T-cell (primary cell): ENCODE measurements around the gene GPR78. TPM values are rescaled to one million over a fixed set of nuclear protein-coding genes. Genes with fewer than 3 reads are reported as not detected.

ENCODE experiments used
- ATAC-seq, 4 experiments: fragments of 200-7000 bp in 3 of 4; fragments of 150-1000 bp in 1 of 4; cut with Tn5 transposase; replicated peaks in 1 of 4; 1 replicate in 3 of 4; 2 replicates in 1 of 4; pipeline ENCODE4 v1.10.0; 2021; ENCODE audit warnings: moderate library complexity in 3 of 4, mild to moderate bottlenecking in 2 of 4, moderate number of reproducible peaks in 1 of 4
- CTCF ChIA-PET, 2 donors: fragments of 300-600 bp; sonication (Branson Sonifier 250); formaldehyde crosslinking; loops; one replicate each; lab custom pipeline; 2022; ENCODE audit warnings: antibody characterized with exemption in 2 of 2; lab: Charles Lee
- POLR2A ChIA-PET, 2 donors: fragments of 300-600 bp; sonication (Branson Sonifier 250); formaldehyde crosslinking; loops; one replicate each; lab custom pipeline; 2022; ENCODE audit warnings: antibody characterized with exemption in 2 of 2; lab: Charles Lee
- DNase-seq, 35 experiments: peaks; one replicate each; pipeline versions ENCODE4 v3.0.0 to v3.0.0-alpha.2; 2013 to 2023
- H3K27ac ChIP-seq: one replicate; pipeline ENCODE4 v1.5.1; 2013; ENCODE audit warnings: low read length
- H3K27me3 ChIP-seq, 2 experiments: replicated peaks in 1 of 2; 1 replicate in 1 of 2; 2 replicates in 1 of 2; pipeline versions ENCODE4 v1.6.1 to v1.7.0; 2013; ENCODE audit warnings: low read length in 1 of 2, mixed read lengths in 1 of 2; ENCODE audit not compliant: control insufficient read depth in 2 of 2, insufficient read depth in 2 of 2; ENCODE audit errors: extremely low read depth in 1 of 2
- H3K36me3 ChIP-seq, 2 donors: 1 replicate in 1 of 2; 2 replicates in 1 of 2; pipeline versions ENCODE4 v1.6.1 to v1.7.0; 2013; ENCODE audit warnings: low read length in 1 of 2; ENCODE audit not compliant: control insufficient read depth in 2 of 2, insufficient read depth in 1 of 2; ENCODE audit errors: extremely low read depth in 1 of 2
- H3K4me1 ChIP-seq, 2 experiments: 1 replicate in 1 of 2; 2 replicates in 1 of 2; pipeline versions ENCODE4 v1.6.1 to v1.7.0; 2013; ENCODE audit warnings: low read length in 2 of 2, mixed read lengths in 1 of 2; ENCODE audit not compliant: insufficient read depth in 2 of 2, control insufficient read depth in 1 of 2; ENCODE audit errors: extremely low read depth in 1 of 2
- H3K4me3 ChIP-seq, 2 donors: 1 replicate in 1 of 2; 2 replicates in 1 of 2; pipeline versions ENCODE4 v1.5.1 to v1.7.0; 2013; ENCODE audit warnings: mild to moderate bottlenecking in 2 of 2, low read length in 1 of 2, moderate library complexity in 1 of 2; ENCODE audit not compliant: control insufficient read depth in 1 of 2; ENCODE audit errors: extremely low read depth in 1 of 2
- H3K9me3 ChIP-seq: 2 replicates; pipeline ENCODE4 v1.7.0; 2013
- H3K27ac Mint-ChIP-seq, 2 donors: one replicate each; pipeline ENCODE4 v1.8.0; 2020 to 2021; ENCODE audit warnings: mild to moderate bottlenecking in 2 of 2, mixed read lengths in 2 of 2
- H3K27me3 Mint-ChIP-seq, 2 donors: one replicate each; pipeline ENCODE4 v1.8.0; 2021 to 2022; ENCODE audit warnings: mixed read lengths in 2 of 2
- H3K36me3 Mint-ChIP-seq: one replicate; pipeline ENCODE4 v1.8.0; 2021; ENCODE audit warnings: mixed read lengths
- H3K4me1 Mint-ChIP-seq, 3 donors: one replicate each; pipeline ENCODE4 v1.8.0; 2020 to 2022; ENCODE audit warnings: mixed read lengths in 3 of 3, mild to moderate bottlenecking in 1 of 3
- H3K4me3 Mint-ChIP-seq, 3 donors: one replicate each; pipeline ENCODE4 v1.8.0; 2020 to 2022; ENCODE audit warnings: mild to moderate bottlenecking in 3 of 3, mixed read lengths in 3 of 3, moderate library complexity in 3 of 3
- H3K9me3 Mint-ChIP-seq, 3 donors: one replicate each; pipeline ENCODE4 v1.8.0; 2020 to 2022; ENCODE audit warnings: mixed read lengths in 3 of 3
- WGBS: methylation state at CpG from one replicate; pipeline ENCODE4 v1.1.5; 2013; ENCODE audit warnings: missing lambda C conversion rate; ENCODE audit not compliant: insufficient coverage; 5-methylcytosine and 5-hydroxymethylcytosine counted together
- total RNA-seq, 35 experiments: library from RNA in 6 of 35; stranded (reverse) in 6 of 35; fragments of 120-200 nt in 1 of 35; gene quantifications; one replicate each; pipeline versions ENCODE4 v1.2.1 to v1.2.4 and lab custom pipeline; 2013 to 2026

Gene GPR78
- total RNA-seq, 5 donors from 2014 or later (not counting 1 experiment from before 2014, with no cell fraction given), result not detected

GRCh38 chr4:8577972-8578371, 2.2 kb upstream of the GPR78 start:
- ChIA-PET POLR2A (no interaction called here), CTCF (interaction anchor here in 1 of 2 donors (0.7 kb wide), 1 partner anchor 981 kb away, joined by 3 read pairs; no protein-coding TSS in a partner anchor)
- WGBS, result 80% methylated on average over 2 of the region's 4 CpGs
- Histone ChIP-seq H3K27me3 (peaks cover 3 to 43% of the 10 kb centered on the region in 2 experiments), H3K9me3 (no peaks in the 10 kb centered on the region), H3K4me3 (no peak overlapping the region), H3K27ac (no peak overlapping the region), H3K4me1 (no peaks in the 10 kb centered on the region), H3K36me3 (no peaks in the 10 kb centered on the region)
- Mint-ChIP-seq H3K4me1 (no peaks in the 10 kb centered on the region), H3K9me3 (no peaks in the 10 kb centered on the region), H3K27ac (no peak overlapping the region), H3K36me3 (no peaks in the 10 kb centered on the region), H3K4me3 (no peak overlapping the region), H3K27me3 (peaks cover 25 to 32% of the 10 kb centered on the region in 2 donors)
- DNase-seq (no peak), ATAC-seq (no peak)

GRCh38 chr4:8578717-8579116, 1.5 kb upstream of the GPR78 start:
- no peak overlapping the region for H3K4me3 Mint-ChIP-seq
- H3K36me3 Mint-ChIP-seq, result no peaks in the 10 kb centered on the region
- H3K9me3 ChIP-seq, result no peaks in the 10 kb centered on the region
- no CpG with 5 or more reads among the region's 3 CpGs for WGBS
- DNase-seq (no peak), ATAC-seq (no peak)
- peaks cover 25 to 32% of the 10 kb centered on the region in 2 donors for H3K27me3 Mint-ChIP-seq
- H3K9me3 Mint-ChIP-seq, result no peaks in the 10 kb centered on the region
- no peak overlapping the region for H3K27ac Mint-ChIP-seq
- peaks cover 3 to 47% of the 10 kb centered on the region in 2 experiments for H3K27me3 ChIP-seq
- H3K4me3 ChIP-seq, result no peak overlapping the region
- no peaks in the 10 kb centered on the region for H3K36me3 ChIP-seq
- no peak overlapping the region for H3K27ac ChIP-seq
- H3K4me1 Mint-ChIP-seq, result no peaks in the 10 kb centered on the region
- CTCF ChIA-PET, result no interaction called here
- H3K4me1 ChIP-seq, result no peaks in the 10 kb centered on the region
- POLR2A ChIA-PET, result no interaction called here

- POLR2A ChIA-PET, result no interaction called here
- H3K27ac Mint-ChIP-seq, result no peak overlapping the region
Observed at GRCh38 chr4:8579526-8580320, 469 bp upstream of the GPR78 start.

GRCh38 chr4:8581094-8581861, 1.1 kb downstream of the GPR78 start:
- Histone ChIP-seq H3K36me3 (no peaks in the 10 kb centered on the region), H3K27ac (no peak overlapping the region), H3K4me1 (no peaks in the 10 kb centered on the region), H3K27me3 (peaks cover 3 to 45% of the 10 kb centered on the region in 2 experiments), H3K4me3 (no peak overlapping the region), H3K9me3 (no peaks in the 10 kb centered on the region)
- CTCF ChIA-PET, result no interaction called here
- no peaks in the 10 kb centered on the region for H3K4me1 Mint-ChIP-seq
- H3K27ac Mint-ChIP-seq, result no peak overlapping the region
- no peak for DNase-seq
- ATAC-seq, result no peak
- POLR2A ChIA-PET, result no interaction called here
- no peak overlapping the region for H3K4me3 Mint-ChIP-seq
- no peaks in the 10 kb centered on the region for H3K9me3 Mint-ChIP-seq
- WGBS, result 64% methylated on average over 66 of the region's 66 CpGs
- peaks cover 26 to 33% of the 10 kb centered on the region in 2 donors for H3K27me3 Mint-ChIP-seq
- H3K36me3 Mint-ChIP-seq, result no peaks in the 10 kb centered on the region

More at GRCh38 chr4:8579526-8580320, 469 bp upstream of the GPR78 start:
- Histone ChIP-seq H3K4me1 (no peaks in the 10 kb centered on the region), H3K4me3 (no peak overlapping the region), H3K9me3 (no peaks in the 10 kb centered on the region), H3K27me3 (peaks cover 3 to 44% of the 10 kb centered on the region in 2 experiments), H3K27ac (no peak overlapping the region), H3K36me3 (no peaks in the 10 kb centered on the region)
- DNase-seq (no peak), ATAC-seq (no peak)
- Mint-ChIP-seq H3K4me3 (no peak overlapping the region), H3K4me1 (no peaks in the 10 kb centered on the region), H3K27me3 (peaks cover 32% of the 10 kb centered on the region in 2 donors), H3K36me3 (no peaks in the 10 kb centered on the region), H3K9me3 (no peaks in the 10 kb centered on the region)
- CTCF ChIA-PET, result no interaction called here
- WGBS, result 31% methylated on average over 5 of the region's 12 CpGs

- Mint-ChIP-seq H3K4me3 (no peak overlapping the region), H3K9me3 (no peaks in the 10 kb centered on the region), H3K36me3 (no peaks in the 10 kb centered on the region), H3K27ac (no peak overlapping the region), H3K27me3 (peaks cover 22 to 32% of the 10 kb centered on the region in 2 donors), H3K4me1 (no peaks in the 10 kb centered on the region)
- no peak for DNase-seq
- Histone ChIP-seq H3K4me3 (no peak overlapping the region), H3K27me3 (peaks cover 3 to 46% of the 10 kb centered on the region in 2 experiments), H3K9me3 (no peaks in the 10 kb centered on the region), H3K4me1 (no peaks in the 10 kb centered on the region), H3K36me3 (no peaks in the 10 kb centered on the region), H3K27ac (no peak overlapping the region)
- ChIA-PET CTCF (no interaction called here), POLR2A (no interaction called here)
- ATAC-seq, result no peak
- WGBS, result 71% methylated on average over 1 of the region's 2 CpGs
Observed at GRCh38 chr4:8582016-8582415, 1.8 kb downstream of the GPR78 start.

GRCh38 chr4:8582436-8582835, 2.2 kb downstream of the GPR78 start:
- Histone ChIP-seq H3K36me3 (no peaks in the 10 kb centered on the region), H3K4me1 (no peaks in the 10 kb centered on the region), H3K9me3 (no peaks in the 10 kb centered on the region), H3K27me3 (peaks cover 3 to 48% of the 10 kb centered on the region in 2 experiments), H3K27ac (no peak overlapping the region), H3K4me3 (no peak overlapping the region)
- 88% methylated on average over 9 of the region's 12 CpGs for WGBS
- H3K27me3 Mint-ChIP-seq, result peaks cover 19 to 28% of the 10 kb centered on the region in 2 donors
- ATAC-seq, result no peak
- no peaks in the 10 kb centered on the region for H3K36me3 Mint-ChIP-seq
- DNase-seq, result no peak
- no peak overlapping the region for H3K4me3 Mint-ChIP-seq
- POLR2A ChIA-PET, result no interaction called here
- H3K4me1 Mint-ChIP-seq, result no peaks in the 10 kb centered on the region
- no peak overlapping the region for H3K27ac Mint-ChIP-seq
- CTCF ChIA-PET, result no interaction called here
- no peaks in the 10 kb centered on the region for H3K9me3 Mint-ChIP-seq
